Astrocyte (in vitro differentiated cells and primary cell): ENCODE measurements around the gene LSM4. TPM values are rescaled to one million over a fixed set of nuclear protein-coding genes. Genes with fewer than 3 reads are reported as not detected.
A peak's percentile ranks its signal among the peaks of the same experiment; 100 is the strongest.

Source experiments
- DNase-seq: peaks from one replicate; pipeline ENCODE4 v3.0.0-alpha.2; 2010; ENCODE audit warnings: low read depth
- FAIRE-seq: peaks from 2 replicates; lab custom pipeline; 2011; peaks lifted over from hg19 to GRCh38; lab: Jason Lieb, UNC
- H2AFZ ChIP-seq: 2 replicates; pipeline ENCODE4 v1.6.0; 2012; ENCODE audit warnings: low read depth, low read length, inconsistent platforms
- H3K27ac ChIP-seq: 2 replicates; pipeline ENCODE4 v1.5.1; 2011; ENCODE audit warnings: low read depth, low read length, inconsistent platforms
- H3K27me3 ChIP-seq: 2 replicates; pipeline ENCODE4 v1.6.0; 2011; ENCODE audit warnings: low read length, inconsistent platforms; ENCODE audit not compliant: insufficient read depth
- H3K36me3 ChIP-seq: 2 replicates; pipeline ENCODE4 v1.5.1; 2011; ENCODE audit warnings: low read length, inconsistent platforms; ENCODE audit not compliant: insufficient read depth
- H3K4me1 ChIP-seq: 2 replicates; pipeline ENCODE4 v1.5.1; 2011; ENCODE audit warnings: low read length, inconsistent platforms; ENCODE audit not compliant: insufficient read depth
- H3K4me2 ChIP-seq: 2 replicates; pipeline ENCODE4 v1.6.0; 2012; ENCODE audit warnings: low read length, inconsistent platforms
- H3K4me3 ChIP-seq: 2 replicates; pipeline ENCODE4 v1.5.1; 2011; ENCODE audit warnings: low read depth, mild to moderate bottlenecking, low read length, inconsistent platforms; ENCODE audit not compliant: insufficient read depth
- H3K79me2 ChIP-seq: 2 replicates; pipeline ENCODE4 v1.6.0; 2012; ENCODE audit warnings: mild to moderate bottlenecking, low read length, inconsistent platforms; ENCODE audit not compliant: insufficient read depth
- H3K9ac ChIP-seq: 2 replicates; pipeline ENCODE4 v1.6.0; 2012; ENCODE audit warnings: mild to moderate bottlenecking, low read length, inconsistent platforms
- H3K9me3 ChIP-seq: 2 replicates; pipeline ENCODE4 v1.5.1; 2012; ENCODE audit warnings: low read depth, mild to moderate bottlenecking, low read length, inconsistent platforms; ENCODE audit not compliant: insufficient read depth
- H4K20me1 ChIP-seq: 2 replicates; pipeline ENCODE4 v1.6.0; 2012; ENCODE audit warnings: low read length, inconsistent platforms; ENCODE audit not compliant: insufficient read depth
- H3K27ac Mint-ChIP-seq: one replicate; pipeline ENCODE4 v1.8.0; 2021; ENCODE audit warnings: mild to moderate bottlenecking, mixed read lengths; ENCODE audit not compliant: unreplicated experiment
- H3K27me3 Mint-ChIP-seq: one replicate; pipeline ENCODE4 v1.8.0; 2021; ENCODE audit warnings: low read depth, mixed read lengths; ENCODE audit not compliant: unreplicated experiment
- H3K36me3 Mint-ChIP-seq: one replicate; pipeline ENCODE4 v1.8.0; 2021; ENCODE audit warnings: low read depth, mixed read lengths; ENCODE audit not compliant: unreplicated experiment
- H3K4me1 Mint-ChIP-seq: one replicate; pipeline ENCODE4 v1.8.0; 2021; ENCODE audit warnings: low read depth, mixed read lengths; ENCODE audit not compliant: unreplicated experiment
- H3K4me3 Mint-ChIP-seq: one replicate; pipeline ENCODE4 v1.8.0; 2021; ENCODE audit warnings: mild to moderate bottlenecking, moderate library complexity, mixed read lengths; ENCODE audit not compliant: unreplicated experiment
- H3K9me3 Mint-ChIP-seq: one replicate; pipeline ENCODE4 v1.8.0; 2021; ENCODE audit warnings: mild to moderate bottlenecking, mixed read lengths; ENCODE audit not compliant: unreplicated experiment
- EZH2 ChIP-seq: IDR thresholded peaks from 2 replicates; pipeline ENCODE4 v1.6.1; 2012; ENCODE audit warnings: mild to moderate bottlenecking, low read length, inconsistent platforms; ENCODE audit not compliant: insufficient read depth
- total RNA-seq: library from RNA; stranded (reverse); gene quantifications from 2 replicates; pipeline ENCODE4 v1.2.1, GENCODE V29; 2021
- TF ChIP-seq, protein P1 (sequence below): IDR thresholded peaks from 2 replicates; pipeline ENCODE4 v1.5.1; 2011; ENCODE audit warnings: low read depth, mild to moderate bottlenecking, inconsistent platforms, low read length, moderate library complexity; ENCODE audit not compliant: insufficient read depth

The LSM4 gene
- total RNA-seq, 1 donor from 2014 or later, result 127 TPM

DNA sequence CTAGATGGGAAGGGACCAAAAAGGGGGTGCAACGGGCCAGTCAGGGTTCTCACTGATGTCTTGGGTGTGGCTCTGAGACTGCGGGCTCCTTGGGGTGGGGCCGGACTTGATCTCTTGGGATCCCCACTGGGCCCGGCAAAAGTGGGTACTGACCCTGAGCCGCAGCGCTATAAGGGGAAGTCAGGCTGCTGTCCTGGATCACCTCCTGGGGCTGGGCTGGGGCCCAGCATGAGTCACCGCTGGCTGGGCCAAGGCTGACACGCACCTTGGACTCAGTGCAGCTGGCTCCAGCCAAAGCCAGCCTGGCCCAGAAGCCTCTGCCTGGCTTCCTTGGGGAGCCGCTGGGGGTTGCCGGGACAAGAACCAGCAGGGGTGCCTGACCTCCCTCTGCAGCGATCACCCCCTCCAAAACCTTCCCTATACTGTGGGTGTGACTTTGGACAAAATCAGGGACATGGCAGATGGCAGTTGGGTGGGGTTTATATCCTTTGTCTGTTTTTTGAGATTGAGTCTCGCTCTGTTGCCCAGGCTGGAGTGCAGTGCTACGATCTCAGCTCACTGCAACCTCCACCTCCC is 48.0 kb downstream of the LSM4 start:
- Mint-ChIP-seq H3K36me3 (peaks cover 11% of the 10 kb centered on the region), H3K27ac (no peak overlapping the region), H3K4me1 (peaks cover 8% of the 10 kb centered on the region), H3K9me3 (no peaks in the 10 kb centered on the region), H3K4me3 (no peak overlapping the region), H3K27me3 (no peaks in the 10 kb centered on the region)
- no peak for FAIRE-seq
- Histone ChIP-seq H3K36me3 (peaks cover 4% of the 10 kb centered on the region), H4K20me1 (peaks cover 60% of the 10 kb centered on the region), H3K4me1 (peaks cover 35% of the 10 kb centered on the region), H3K27me3 (no peaks in the 10 kb centered on the region), H3K4me2 (peak overlapping the region; percentile 71), H3K9me3 (no peaks in the 10 kb centered on the region), H3K27ac (peak overlapping the region; percentile 41), H3K9ac (peak overlapping the region; percentile 53), H3K79me2 (peaks cover 44% of the 10 kb centered on the region), H3K4me3 (no peak overlapping the region), H2AFZ (no peak overlapping the region)
- peak; percentile 78 for DNase-seq
- TF ChIP-seq, protein P1, sequence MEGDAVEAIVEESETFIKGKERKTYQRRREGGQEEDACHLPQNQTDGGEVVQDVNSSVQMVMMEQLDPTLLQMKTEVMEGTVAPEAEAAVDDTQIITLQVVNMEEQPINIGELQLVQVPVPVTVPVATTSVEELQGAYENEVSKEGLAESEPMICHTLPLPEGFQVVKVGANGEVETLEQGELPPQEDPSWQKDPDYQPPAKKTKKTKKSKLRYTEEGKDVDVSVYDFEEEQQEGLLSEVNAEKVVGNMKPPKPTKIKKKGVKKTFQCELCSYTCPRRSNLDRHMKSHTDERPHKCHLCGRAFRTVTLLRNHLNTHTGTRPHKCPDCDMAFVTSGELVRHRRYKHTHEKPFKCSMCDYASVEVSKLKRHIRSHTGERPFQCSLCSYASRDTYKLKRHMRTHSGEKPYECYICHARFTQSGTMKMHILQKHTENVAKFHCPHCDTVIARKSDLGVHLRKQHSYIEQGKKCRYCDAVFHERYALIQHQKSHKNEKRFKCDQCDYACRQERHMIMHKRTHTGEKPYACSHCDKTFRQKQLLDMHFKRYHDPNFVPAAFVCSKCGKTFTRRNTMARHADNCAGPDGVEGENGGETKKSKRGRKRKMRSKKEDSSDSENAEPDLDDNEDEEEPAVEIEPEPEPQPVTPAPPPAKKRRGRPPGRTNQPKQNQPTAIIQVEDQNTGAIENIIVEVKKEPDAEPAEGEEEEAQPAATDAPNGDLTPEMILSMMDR, result no peak
- no peak for TF ChIP-seq EZH2

DNA sequence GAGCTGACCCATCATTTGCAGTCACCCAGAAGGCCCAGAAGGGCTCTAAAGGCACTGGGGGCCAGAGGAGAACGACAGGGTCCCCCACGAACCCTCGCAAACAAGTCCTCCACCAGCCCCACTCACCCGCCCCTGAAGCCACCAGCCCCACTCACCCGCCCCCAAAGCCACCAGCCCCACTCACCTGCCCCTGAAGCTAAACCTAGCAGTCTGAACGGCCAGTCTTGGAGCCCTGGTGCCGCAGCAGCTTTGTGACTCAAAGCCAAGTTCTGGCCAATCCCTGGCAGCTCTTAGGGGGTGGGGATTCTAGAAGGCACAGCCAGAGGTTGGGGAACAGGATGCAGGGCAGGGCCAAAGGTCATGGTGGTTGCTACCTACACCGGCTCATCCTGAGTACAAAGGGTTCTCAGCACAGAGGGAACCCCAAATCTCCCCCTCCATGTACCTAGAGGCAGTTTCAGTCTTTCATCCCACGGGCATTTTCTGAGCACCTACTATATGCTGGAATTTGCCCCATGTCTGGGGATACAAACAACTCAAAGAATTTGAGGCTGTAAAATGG is 48.6 kb downstream of the LSM4 start, which contains the start of gene IQCN:
Gene IQCN (minus strand): TSS at position 234 of the 562 bp plus-strand sequence. CDS start 4,974 bp downstream, outside the sequence.
- no peak within 1 kb of the TSS for H3K4me3 Mint-ChIP-seq
- Histone ChIP-seq H3K4me3 (no peak within 1 kb of the TSS), H3K27me3 (no peaks in the 10 kb centered on the region), H3K9me3 (no peaks in the 10 kb centered on the region), H3K27ac (peak within 1 kb of the TSS; percentile 41), H4K20me1 (peaks cover 56% of the 10 kb centered on the region), H3K4me1 (peaks cover 35% of the 10 kb centered on the region), H3K9ac (peak within 1 kb of the TSS; percentile 53), H3K36me3 (peaks cover 4% of the 10 kb centered on the region), H2AFZ (no peak within 1 kb of the TSS), H3K79me2 (peaks cover 38% of the 10 kb centered on the region), H3K4me2 (peak within 1 kb of the TSS; percentile 71)
- no peaks in the 10 kb centered on the region for H3K9me3 Mint-ChIP-seq
- TF ChIP-seq, protein P1, result no peak
- TF ChIP-seq EZH2, result no peak
- FAIRE-seq, result no peak
- H3K4me1 Mint-ChIP-seq, result peaks cover 8% of the 10 kb centered on the region
- H3K27me3 Mint-ChIP-seq, result no peaks in the 10 kb centered on the region
- peaks cover 11% of the 10 kb centered on the region for H3K36me3 Mint-ChIP-seq
- H3K27ac Mint-ChIP-seq, result peak within 1 kb of the TSS; percentile 53
- no peak for DNase-seq
